ENCODE results near the gene RTL1.

Gene RTL1

DNA sequence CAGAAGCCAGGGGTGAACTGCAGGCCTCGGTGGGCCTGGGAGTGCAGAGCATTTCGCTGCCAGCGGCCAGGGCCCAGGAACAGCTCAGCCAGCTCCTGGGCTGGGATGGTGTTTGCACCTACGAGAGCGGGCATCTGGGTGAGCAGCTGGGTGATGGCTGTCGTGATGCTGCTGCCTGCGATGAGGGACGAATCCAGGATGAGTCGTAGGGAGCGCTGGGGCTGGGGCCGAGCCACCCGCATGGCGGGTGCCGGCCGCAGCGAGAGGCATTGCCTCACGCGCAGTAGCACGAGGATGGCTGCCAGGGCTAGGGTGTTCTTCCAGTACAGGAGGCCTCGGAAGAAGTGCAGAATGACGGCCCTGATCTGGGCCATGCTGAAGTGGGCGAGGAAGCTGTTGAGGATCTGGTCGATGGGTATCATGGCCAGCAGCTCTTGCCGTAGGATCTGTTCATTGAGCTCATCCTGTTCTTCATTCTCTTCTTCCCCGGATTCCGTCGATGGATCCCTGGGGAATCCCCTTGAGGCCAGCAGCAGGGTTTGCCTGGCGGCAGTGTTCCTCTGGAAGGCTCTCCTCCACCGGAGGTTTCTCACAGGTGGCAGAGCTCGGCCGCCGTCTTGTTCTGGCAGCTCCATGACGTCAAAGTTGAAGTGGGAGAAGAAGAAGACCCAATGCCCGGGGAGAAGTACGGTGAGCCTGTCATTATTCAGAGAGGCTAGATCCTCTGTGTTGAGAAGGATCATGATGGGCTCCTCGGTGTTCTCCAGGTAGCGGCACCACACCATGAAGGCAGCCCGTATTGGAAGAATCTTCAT is 22.1 kb downstream of the RTL1 start:
- DNase-seq, result no peak

DNA sequence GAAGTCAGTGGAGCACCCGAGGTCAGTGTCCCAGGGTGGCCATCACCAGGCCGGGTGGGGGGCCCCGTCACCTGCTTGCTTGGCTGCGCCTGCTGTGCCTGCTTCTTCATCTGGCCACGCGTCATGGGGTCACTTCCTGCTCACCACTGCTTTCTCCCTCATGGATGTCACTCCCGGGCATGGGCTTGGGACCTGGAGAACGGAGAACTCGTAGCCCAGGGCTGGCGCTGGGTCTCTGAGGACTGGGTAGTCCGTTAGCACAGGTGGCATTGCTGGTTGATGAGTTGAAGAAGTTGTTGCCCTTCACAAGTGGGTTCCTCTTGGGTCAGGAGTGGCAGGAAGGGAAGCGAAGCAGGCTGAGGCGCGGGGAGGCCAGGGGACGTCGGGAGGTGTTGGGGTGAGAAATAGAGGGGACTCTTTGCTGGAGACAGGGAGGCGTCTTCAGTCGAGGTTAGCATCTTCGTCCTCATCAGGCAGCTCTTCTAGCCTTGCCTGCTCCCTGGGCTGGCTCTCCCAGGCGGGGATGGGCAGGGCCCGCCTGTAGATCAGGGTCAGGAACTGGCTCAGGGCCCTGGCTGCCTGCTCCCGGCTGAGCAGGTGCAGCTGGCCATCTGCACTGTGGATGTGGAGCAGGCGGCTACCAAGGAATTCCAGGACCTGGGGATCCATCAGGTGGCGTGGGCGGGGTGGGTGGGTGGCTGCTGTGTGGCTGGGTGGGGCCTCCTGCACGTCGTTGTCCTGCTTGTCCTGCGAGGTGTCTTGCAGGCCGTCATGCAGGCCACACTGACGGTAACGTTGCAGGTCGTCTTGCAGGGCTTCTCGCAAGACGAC is 23.0 kb downstream of the RTL1 start:
- no peak for DNase-seq

DNA sequence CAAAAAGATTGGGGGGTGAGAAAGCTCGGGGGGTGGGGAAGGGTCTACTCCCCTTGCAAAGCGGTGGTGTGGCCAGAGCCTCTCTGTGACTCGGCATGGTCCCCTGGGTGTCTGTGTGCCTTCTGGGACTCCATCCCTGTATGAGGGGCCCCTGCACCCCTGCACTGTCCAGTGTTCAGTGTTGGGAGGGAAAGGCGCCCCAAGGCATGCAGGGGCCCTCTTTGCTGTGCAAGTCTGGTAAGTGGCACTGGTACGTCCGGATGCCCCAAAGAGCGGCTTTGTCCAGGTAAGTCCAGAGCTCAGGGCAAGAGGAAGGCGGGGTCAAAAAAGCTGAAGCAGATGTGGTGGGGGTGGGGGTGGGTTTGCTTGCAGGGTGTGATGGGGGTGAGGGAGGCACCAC is 23.7 kb downstream of the RTL1 start:
- DNase-seq, result no peak

DNA sequence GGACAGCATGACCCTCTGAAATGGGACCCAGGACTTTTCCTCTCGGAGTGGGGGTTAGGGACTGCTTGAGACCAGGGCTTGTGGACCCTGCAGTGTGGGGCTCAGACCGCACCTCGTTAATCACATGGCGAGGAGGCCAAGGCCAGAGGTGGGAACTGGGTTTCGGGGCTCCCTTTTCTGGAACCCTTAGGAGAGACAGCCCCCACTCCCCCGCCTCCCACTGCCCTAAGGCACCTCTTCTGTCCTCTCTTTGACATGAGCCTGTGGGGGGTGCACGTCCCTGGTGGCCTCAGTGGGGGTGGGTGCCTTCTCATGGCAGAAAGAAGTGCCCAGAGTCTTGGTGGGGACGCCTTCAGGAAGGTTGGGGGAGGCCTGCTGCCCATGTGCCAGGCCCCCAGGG is 24.3 kb downstream of the RTL1 start:
- no peak for DNase-seq

DNA sequence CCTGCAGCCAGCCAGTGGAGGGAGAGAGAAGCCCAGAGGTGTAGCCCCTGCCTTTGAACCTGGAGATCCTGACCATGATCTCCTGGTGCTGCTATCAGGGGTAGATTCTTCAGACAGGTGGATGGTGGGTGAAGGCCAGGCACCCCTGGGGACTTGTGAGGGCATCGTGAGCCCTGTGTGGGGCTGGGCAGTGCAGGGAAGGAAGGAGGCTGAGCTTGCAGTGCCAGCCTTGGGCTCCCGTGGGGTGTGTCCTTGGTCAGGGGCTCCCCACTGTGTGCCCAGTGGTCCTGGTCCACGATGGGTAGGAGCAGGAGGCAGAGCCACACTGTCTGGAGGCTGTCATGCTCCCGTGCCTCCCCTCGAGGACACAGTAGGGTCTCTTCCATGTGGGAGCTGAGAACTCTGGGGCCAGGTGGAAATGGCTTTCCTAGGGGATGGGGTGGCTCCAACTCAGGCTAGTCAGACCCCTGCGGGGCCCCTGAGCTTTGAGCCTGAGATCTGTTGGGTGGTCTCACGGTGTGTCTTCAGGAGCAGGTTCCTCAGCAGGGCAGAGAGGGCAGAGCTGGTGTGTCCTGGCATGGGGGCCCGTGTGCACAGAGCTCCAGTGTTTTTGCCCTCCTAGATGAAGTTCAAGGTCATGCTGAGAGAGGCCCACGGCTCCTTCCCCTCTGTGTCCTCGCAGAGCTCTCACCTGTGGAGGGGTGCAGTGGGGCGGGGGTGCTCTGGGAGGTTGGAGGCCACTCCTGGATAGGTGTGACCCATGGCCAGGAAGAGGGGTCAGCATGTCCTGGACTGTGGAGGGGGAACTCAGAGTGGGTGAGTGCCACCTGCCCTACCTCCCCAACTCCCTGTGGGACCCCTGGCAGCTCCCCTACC is 25.0 kb downstream of the RTL1 start:
- DNase-seq, result no peak

DNA sequence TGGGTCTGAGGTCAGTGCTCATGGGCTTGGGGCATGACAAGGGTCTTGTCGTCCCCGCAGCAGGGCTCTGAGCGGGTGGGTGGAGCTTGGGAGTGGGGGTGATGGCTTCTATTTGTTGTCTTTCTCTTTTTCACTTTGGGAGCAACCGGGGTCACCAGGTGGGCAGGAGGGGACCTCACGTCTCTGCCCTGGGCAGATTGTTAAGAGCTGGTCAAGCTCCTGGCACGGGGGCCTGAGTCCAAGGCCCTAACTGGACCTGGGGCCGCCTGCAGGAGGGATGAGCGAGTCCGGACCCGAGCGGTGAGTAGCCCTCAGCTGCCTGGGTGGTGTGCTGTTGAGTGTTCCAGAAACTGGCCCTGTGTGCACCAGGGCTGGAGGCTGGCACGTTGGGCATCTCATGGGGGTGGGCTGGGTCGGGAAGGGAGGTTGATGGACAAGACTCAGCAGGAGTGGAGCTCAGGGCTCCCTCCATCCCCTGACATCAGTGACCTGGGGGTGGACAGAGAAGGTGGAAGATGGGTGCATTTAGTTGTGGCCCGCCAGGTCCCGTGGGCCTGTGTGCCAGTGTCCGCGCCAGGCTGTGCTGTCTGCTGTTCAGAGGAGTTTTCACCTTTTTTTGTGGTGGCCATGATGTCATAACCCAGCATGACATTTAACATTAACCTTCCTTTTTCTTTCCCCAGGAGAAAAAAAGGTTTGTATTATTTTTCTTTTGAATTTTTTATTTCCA is 27.5 kb downstream of the RTL1 start:
- no peak for DNase-seq

DNA sequence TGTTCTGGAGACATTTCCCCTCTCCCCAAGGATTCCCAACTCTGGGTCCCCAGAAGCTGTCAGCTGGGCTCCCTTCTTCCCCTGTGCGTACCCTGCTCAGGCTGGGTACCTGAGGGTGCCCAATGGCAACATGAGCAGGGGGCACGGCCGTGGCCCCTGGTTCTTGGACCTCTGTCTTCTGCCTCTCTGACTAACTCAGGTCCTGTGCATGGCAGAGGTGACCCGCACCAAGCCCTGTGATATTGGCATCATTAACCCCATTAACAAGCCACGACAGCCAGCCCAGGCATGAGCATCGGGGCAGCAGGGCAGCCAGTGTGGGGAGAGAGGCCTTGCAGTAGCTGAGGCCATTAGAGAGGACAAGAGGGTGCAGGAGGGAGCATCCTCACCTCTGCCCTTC is 28.4 kb downstream of the RTL1 start:
- DNase-seq, result no peak

DNA sequence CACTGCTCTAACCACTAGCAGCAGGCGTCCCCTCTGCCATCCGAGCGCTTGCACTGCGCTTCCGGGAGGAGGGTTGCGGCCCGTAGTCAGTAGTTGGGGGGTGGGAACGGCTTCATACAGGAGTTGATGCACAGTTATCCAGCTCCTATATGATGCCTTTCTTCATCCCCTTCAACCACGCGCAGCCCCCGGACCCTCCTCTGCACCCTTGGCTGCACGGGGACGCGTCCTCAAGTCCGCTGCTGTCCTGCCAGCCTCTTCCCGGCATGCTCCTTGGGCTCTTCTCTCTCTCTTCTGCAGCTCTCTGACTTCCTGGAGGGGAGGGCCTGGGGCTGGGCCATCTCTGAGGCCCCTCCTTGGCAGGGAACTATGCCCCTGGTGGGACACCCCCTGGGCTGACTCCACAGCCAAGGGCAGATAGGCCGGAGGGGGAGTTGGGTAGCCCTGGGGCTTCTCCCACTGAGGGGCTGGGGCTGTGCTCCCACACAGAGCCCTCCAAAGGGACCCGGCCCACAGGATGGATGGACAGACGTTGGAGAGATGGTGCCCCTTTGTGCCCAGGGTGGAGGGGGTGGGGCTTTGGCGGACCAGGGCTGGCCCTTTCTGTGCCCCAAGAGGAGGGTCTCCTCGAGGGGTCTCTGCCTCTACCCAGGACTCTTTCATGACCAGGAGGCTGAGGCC is 29.0 kb downstream of the RTL1 start:
- DNase-seq, result no peak

DNA sequence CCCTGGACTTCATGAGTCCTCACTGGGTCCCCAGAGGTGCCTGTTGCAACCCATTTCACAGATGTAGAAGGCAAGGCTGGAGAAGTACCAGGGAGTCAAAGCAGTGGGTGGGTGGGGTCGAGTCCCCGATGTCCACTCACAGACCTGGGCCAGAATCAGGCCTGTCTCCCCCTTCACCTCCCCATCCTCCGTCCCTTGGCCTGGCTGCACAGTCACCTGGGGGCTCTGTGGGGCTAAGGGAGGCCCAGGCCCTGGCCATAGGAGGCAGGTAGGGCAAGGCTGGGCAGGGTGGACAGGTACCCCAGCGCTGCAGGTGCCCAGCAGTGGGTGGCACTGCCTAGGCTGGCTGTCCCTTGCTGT is 29.5 kb downstream of the RTL1 start:
- DNase-seq, result no peak

DNA sequence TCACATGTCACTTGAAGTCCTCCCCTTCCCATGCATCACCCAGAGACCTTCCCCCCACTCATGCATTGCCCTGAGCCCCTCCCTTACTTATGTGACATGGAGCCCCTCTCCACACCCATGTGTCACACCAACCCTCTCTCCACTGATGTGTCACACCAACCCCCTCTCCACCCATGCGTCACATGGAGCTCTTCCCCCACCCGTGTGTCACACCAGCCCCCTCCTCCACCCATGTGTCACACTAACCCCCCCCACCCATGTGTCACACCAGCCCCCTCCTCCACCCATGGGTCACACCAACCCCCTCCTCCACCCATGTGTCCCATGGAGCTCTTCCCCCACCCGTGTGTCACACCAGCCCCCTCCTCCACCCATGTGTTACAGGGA is 30.4 kb downstream of the RTL1 start:
- peak in 2 of 3 donors; percentile 8 to 17 for DNase-seq

DNA sequence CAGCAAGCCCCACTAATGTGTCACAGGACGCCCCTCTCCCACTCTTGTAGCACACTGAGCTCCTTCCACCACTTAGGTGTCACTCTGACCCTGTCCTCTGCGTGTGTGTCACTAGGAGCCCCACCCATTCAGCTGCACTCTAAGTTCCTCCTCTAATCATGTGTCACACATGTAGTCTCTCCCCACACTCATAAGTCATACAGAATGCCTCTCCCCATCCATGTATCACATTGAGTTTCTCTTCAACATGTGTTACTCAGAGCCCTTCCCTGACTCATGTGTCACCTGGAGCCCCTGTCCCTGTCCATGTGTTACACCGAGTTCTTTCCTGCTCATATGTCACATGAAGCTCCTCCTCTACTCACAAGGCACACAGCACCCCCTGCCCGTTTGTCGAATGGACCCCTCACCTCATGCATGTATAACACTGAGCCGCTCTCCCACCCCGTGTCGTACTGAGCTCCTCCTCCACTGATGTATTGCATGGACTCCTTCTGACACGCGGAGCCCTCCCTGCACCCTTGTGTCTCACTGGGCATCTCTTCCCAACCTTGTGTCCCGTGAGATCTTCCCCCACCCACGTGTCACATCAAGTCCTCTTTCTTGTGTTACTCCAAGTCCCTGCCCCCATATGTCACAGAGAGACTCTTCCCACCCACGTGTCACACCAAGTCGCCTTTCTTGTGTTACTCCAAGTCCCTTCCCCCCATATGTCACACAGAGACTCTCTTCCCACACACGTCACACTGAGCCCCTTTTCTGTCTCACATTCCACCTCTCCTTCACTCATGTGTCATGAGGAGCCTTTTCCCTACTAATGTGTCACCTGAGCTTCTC is 31.0 kb downstream of the RTL1 start:
- peak; percentile 8 to 39 (median 30) for DNase-seq

DNA sequence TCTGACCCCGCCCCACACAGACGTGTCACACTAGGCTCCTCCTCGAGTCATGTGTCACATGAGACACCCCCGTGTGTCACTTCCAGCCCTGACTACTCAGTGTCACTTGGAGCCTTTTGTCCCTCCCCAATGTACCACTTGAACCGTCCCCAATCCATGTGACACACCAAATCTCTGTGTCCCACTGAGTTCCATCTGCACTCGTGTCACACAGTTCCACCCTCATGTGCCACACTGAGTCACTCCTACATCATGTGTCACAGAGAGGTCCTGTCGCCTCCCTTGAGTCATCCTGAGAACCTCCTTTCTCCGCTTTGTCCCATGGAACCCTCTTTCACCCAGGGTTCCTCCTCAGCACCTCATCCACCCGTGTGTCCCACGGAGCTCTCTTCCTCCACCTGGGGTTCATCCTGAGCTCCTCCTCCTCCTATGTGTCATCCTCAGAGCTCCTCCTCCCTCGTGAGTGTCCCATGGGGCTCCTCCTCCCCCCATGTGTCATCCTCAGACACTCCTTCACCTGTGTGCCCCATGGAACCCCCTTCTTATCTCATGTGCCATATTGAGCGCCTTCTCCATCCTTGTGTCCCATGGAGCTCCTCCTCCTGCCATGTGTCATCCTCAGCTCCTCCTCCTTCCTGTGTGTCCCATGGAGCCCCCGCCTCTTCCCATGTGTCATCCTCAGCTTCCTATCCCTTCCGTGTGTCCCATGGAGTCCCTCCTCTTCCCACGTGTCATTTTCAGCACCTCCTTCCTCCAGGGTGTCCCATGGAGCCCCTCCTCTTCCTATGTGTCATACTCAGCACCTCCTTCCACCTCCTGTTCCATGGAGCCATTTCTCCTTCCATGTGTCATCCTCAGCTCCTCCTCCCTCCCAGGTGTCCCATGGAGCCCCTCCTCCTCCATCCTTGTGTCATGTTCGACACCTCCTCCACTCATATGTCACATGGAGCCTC is 32.0 kb downstream of the RTL1 start:
- peak; percentile 46 to 57 (median 49) for DNase-seq

DNA sequence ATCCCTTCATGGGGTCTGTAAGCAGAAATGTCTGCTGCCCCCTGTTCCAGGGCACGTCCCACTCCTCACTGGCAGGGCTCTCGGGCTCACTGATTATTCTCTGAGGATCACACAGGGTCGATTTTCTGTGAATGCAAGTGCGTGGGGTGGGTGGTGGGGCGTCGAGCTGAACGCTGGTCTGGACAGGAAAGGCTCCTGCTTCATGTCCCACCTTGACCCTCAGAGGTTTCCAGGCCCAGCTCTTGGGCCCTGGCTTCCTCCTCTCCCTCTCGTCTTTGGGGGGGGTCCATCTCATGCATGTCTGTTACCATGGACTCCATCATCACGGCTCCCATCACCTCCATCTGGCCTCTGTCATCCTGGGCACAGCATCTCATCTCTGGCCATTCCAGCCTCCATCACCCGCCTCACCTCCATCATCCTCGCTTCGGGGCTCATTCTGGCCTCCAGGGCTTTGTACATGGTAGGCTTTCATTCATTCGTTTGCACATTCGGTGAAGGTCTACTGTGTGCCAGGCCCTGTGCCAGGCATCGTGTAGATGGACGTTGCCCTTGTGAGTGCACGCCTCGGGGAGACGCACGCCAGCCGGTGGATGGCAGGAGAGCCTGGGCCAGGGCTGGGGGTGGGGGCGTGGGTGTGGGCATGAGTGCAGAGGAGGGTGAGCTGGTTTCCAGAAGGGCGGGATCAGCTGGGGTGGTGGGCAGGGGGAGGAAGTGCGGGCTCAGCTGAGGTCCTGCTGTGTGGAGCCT is 34.7 kb downstream of the RTL1 start:
- no peak for DNase-seq

DNA sequence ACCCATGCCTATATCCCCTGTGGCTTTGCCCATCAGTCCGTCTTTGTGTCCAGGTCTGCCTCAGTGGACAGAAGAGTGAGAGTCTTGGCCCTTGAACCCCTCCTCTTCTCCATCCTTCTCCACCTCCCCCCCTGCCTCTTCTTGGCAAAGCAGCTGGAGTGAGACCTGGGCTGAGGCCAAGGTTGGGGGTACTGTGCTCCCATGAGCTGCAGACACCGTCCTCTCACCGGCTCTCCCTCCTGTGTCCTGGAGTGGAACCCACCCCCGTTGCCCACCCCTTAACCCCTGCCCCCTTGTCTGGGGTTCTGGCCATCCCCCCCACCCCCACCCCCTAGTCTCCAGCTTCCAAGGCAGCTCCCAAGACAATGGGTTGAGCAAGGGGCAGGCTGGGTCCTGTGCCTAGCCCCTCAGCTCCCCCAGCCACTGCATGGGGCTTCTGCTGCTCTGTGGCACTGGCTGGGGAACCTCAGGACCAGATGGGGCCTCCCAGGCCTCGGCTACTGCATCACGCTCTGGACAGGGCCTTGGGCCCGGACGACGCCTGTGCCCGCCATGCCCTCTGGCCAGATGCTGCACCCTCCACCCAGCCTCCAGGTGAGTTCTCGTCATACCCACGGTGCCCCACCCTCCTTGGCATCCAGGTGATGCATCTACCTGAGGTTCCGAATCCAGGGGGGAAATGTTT is 35.7 kb downstream of the RTL1 start:
- DNase-seq, result no peak

DNA sequence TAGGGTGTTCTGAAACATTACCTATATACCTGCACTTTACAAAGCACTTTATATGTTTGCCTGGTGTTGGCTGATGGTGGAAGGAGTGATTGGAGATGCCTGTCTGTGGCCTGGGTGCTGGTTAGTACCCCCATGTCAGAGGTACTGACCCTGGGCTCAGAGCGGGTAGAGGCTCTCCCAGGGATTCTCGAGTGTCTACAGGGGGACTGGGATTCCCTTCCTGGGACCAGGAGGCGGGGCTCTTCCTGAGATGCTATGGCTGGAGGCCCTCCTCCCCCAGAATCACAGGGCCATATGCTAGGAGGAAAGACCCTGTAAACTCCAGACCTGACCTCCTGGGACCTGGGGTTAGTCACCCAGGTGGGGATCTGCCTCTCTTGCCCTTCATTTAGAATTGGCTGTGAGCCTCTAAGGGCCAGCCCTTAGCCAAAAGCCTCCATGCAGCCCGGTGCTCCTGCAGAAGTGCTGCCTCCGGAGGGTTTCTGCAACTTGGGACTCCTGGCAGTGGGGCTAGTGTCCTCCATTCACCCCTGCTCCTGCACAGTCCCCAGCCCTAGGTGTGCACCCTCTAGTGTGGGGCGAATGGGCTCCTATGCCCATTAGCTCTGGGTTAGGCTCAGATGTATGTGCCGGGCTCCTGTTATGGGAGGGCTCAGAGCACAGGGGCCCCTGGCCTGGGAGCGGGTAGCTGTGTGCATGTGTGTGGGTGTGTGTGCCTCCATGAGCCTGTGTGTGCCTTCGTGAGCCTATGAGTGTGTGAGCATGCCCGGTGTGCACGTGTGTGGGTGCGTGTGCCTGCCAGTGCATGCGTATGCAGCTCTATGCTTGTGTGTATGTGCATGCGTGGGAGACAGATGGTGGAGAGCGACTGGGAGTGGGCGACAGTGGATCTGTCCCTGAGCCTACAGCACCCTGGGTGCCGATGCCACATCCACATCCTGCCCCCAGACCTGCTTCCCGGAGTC is 36.6 kb downstream of the RTL1 start:
- DNase-seq, result no peak

DNA sequence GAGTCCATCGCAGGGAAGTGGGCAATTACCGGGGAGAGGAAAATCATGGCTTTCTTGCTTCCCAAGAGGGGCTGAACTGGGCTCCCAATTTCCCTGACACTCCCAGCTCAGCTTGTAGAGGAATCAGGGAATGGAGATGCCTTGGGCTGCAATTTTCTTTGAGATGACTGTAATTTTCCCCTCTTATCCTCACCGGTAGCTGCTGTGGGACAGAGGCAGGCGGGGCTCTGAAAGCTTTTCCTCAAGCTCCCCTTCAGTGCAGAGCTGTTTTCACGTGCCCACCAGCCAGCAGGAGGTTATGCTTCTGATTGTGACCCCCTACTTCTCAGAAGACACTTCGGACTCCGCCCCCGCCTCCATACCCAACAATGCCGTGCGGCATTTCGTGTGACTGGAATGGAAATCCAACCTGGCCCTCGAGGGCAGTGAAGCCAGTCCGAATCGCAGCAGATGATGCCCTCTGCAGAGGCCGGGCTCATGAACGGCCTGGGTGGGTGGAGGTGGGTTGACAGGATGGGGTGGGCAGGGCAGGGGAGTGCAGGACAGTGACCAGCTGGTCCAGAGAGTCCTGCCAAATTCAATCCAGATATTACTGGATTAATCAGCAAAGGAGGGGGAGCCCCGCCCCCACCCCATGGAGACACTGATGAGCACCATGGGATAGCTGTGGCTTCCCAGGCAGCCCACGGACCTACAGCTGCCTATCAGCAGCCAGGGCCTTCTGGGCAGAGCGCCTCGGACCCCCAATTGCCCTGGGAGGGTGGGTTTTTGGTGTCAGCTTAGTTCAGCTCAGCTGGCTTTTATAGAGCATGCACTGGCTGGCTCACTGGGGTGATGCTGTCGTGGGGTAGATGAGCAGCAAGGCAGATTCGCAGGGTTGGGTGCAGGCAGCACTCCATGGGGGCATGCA is 37.6 kb downstream of the RTL1 start:
- DNase-seq, result no peak

Data from suppressor macrophage treated with lipopolysaccharide for 1 hour (primary cell).